HG03103 (cell line): ENCODE data around the gene SORCS1.

ENCODE experiments used
- ATAC-seq: cut with Tn5 transposase; IDR thresholded peaks from one replicate; pipeline ENCODE4 v1.9.1; 2021; ENCODE audit warnings: low read depth; ENCODE audit not compliant: unreplicated experiment

Gene SORCS1

DNA sequence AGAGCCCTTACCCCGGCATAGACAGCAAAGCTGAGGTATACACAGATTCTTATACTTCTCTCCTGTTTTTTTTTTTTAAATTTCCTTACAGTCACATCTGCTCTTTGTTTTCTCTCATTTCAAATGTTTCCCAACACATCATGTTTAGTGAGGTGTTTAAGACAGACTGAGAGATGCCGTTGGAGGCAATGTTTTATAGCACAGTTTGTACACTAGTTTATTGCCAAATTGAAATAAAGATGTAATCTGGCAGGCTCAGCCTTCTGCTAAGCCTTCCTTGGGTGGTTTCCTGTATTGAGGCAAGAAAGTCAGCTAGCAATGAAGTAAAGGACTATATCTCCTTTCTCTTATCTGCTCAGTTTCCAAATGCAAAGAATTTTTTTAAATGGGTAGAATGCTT lies 393.4 kb downstream of the SORCS1 start:
- no peak for ATAC-seq

DNA sequence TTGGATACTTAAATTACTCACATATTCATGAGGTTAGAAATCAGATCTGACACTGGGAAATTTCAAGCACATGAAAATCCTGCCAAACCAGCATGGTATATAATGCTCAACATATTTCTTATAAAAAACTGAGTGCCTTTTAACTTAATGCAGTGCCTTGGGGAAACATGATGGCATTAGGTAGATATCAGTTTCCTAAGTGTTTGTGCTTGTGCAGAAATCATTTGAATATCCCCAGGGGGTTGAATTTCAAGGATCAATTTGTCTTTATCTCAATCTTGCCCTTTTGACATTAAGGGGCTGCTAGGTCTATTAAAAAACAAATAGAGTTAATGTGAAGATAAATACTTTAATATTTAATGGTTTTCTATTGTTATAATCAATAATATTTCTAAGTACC lies 396.3 kb downstream of the SORCS1 start:
- no peak for ATAC-seq

GRCh38 chr10:106765928-106766327 lies 398.6 kb downstream of the SORCS1 start:
- no peak for ATAC-seq

GRCh38 chr10:106765241-106765754 lies 399.2 kb downstream of the SORCS1 start:
- ATAC-seq = no peak

GRCh38 chr10:106764360-106764759 lies 400.1 kb downstream of the SORCS1 start:
- no peak for ATAC-seq

GRCh38 chr10:106761906-106762305 lies 402.6 kb downstream of the SORCS1 start:
- ATAC-seq = no peak

- no peak for ATAC-seq
Observed at GRCh38 chr10:106757521-106757920, 407.0 kb downstream of the SORCS1 start.

GRCh38 chr10:106751091-106751490 lies 413.4 kb downstream of the SORCS1 start:
- no peak for ATAC-seq

GRCh38 chr10:106746868-106747267 lies 417.6 kb downstream of the SORCS1 start:
- no peak for ATAC-seq

DNA sequence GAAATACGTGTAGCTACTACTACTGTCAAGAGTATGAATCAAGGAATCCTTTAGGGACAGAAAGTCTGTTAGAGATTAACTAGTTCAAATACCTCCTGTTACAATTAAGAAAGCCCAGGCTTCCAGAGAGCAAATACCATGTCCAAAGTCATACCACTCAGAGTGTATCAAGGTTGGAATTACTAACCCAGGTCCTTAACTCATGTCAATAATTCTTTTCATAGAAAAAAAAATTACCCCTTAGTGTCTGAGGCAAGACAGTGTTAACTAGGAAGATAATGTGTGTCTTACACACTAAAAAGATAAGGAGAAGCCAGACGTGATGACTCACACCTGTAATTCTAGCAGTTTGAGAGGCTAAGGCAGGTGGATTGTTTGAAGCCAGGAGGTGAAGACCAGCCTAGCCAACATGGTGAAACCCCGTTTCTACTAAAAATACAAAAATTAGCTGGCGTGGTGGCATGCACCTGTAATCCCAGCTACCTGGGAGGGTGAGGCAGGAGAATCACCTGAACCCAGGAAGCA lies 423.4 kb downstream of the SORCS1 start:
- no peak for ATAC-seq

DNA sequence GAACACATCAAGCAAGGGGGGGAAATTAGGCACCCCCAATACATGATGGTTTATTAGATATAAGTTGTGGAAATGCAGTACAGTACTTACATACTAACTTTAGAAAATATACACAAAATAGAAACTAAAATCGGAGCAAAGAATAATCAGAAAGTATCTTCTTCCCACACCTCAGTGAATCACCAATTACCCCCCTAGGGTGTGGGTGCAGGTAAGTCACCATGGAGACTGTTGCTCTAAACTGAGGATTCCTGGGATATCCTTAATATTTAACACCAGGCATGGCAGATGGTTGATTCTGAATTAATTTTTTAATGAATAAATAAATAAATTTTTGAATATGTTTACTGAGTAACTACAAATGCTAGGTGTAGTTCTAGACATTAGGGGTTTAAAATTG lies 424.4 kb downstream of the SORCS1 start:
- no peak for ATAC-seq

DNA sequence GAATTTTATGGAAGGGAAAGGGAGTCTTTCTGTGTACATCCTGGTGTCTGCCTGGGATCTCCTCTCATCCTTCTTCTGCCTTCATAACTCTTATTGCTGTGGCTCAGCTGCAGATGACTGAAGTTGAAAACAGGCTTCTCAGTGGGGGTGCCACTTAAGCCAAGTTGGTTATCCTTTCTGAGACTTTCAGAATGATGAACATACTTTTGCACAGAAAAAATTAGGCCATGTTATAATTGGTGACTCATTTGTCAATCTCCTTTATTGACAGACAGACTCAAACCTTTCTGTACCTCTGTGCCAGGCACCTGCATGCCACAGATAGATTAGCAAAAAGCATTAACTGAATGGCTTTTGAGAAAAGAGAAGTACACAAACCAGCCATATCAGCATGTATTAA lies 430.3 kb downstream of the SORCS1 start:
- no peak for ATAC-seq

DNA sequence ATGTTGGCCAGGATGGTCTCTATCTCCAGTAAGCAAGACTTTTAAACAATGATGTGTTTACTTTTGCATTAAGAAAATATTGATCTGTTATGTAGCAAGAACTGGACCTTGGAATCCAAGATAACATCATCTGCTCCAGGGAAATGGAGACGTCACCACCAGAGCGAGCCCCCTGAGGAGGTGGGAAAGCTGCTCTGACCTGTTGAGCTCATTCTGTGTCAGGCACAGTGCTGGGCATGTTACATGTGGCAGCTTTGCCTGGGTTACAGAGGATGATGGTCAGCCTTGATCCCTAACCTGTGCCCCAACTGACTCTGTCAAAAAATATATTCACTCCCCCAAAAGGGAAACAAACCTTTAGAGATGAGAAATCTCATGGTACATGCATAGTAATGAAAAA lies 436.3 kb downstream of the SORCS1 start:
- no peak for ATAC-seq

- no peak for ATAC-seq
Observed at GRCh38 chr10:106727170-106727569, 437.3 kb downstream of the SORCS1 start.

DNA sequence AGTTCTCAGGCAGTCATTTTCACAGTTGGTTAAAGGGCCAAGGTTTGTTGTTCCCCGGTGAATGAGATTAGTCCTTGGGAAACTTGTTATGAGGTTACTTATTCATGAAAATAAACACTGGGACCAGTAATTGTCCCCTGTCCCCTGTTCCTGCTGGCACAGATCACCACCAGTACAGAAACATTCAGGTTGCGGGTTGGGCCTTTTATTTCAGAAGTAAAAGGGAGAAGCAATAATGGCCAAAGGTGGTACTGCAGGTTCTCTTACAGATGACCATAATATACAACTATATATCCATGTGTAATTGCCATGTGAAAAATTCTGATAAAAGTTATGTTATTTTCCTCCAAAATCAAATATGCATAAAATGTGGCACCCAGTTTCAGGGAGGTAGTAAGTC lies 442.0 kb downstream of the SORCS1 start:
- no peak for ATAC-seq

DNA sequence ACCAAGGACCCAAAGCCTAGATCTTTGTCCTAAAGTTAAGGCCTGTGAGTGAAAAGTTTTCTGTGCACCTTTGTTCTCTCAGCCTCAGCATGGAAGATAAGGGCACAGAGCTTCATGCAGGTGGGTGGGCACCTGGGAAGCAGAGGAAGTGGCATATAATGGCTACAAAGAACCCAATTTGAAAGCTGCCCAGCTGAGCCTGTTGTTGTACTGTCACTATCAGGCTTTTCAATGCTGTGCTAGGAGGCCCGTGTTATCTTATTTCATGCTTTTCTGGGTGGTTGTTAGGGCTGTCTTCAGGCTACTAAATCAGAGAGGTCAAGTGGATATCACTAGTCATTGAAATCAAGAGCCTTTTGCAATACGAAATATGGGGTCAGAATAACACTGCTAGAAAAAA lies 443.8 kb downstream of the SORCS1 start:
- no peak for ATAC-seq

GRCh38 chr10:106716381-106716780 lies 448.1 kb downstream of the SORCS1 start:
- ATAC-seq = no peak

DNA sequence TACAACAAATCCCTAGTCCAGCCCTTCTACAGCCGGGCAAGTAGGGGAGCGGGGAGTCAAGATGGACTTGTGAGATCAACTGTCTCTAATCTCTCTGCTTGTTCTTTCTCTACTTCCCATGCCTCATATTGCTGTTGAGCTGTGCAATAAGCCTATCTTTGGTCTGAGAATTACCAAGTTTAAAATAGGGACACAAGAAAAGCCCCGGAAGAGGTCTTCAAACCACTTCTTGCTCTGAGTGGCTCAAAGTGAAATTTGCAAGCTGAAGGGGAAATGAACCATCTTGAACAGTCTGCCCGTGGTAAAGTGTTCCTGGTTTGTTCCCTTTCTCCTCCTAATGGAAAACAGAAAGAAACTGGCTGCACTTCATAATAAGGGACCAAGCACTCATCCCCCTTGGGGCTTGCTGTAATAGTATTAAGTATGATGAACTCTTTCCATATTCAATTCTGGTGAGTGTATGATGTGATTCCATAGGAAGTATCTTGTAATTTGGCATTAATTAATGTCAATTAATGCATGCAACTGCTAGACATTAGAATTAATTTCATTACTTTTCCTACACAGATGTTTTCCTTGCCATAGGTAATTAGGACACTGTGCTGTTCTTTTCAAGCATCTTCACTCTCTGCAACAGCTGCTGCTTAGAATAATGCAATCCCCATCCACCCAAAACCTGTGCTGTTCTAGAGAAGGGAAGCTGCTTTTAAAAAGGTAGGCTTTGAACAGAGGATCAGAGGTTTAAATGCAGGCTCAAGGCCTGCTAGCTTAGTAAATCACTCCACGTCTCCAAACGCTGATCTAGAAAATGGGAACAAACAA lies 449.6 kb downstream of the SORCS1 start:
- ATAC-seq = no peak

DNA sequence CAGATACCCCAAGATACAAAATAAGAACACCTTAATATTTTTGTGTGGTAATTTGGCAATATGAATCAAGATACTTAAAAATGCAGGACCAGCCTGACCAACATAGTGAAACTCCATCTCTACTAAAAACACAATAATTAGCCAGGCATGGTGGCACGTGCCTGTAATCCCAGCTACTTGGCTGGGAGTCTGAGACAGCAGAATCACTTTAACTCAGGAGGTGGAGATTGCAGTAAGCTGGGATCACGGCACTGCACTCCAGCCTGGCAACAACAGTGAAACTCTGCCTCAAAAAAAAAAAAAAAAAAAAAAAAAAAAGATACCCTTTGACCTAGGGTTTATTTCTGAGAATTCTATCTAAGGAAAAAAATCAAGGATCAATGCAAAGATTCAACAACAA lies 450.7 kb downstream of the SORCS1 start:
- ATAC-seq = no peak

DNA sequence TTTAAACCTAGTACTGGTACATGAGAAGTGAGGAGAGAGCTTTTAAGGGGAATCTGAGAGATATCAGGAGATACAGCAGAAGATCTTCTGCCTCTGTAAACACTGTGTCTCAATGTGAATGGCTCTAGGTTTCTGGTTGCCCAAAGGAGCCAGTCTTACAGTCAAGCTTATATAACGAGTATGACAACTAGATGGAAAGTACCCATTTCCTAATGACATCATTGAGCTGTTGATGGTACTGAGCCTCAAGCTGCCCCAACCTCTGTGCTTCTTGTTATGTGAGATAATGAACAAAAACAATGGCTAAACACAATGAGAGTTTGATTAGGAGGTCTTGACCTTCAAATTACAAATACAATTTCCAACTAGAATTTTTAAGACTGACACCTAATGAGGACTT lies 451.5 kb downstream of the SORCS1 start:
- ATAC-seq = no peak

DNA sequence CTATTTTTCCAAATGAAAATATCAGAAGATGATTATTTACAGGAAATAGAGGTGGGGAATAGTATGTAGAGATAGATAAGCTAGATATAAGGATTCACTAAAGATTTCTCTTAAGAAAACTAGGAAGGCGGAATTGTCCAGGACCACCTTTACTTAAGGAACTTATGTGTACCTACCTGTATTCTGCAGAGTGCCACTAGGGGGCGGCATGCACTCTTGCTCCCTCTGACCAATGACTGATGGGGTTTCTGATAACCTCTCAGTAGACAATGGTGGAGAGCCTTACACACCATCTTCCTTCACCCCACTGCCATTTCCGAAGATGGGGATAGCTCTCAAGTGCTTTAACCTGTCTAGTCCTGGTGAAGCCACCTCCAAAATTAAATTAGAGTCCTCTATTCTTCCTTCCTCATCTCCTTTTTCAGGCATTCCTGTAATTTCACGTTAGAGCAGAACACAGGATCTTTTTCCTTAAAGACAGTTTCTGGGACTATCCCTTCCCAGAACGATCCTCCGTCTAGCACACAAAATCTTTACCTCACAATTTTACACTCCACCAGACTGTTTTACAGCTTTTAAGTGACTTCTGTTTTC lies 453.1 kb downstream of the SORCS1 start:
- peak; percentile 93 for ATAC-seq

DNA sequence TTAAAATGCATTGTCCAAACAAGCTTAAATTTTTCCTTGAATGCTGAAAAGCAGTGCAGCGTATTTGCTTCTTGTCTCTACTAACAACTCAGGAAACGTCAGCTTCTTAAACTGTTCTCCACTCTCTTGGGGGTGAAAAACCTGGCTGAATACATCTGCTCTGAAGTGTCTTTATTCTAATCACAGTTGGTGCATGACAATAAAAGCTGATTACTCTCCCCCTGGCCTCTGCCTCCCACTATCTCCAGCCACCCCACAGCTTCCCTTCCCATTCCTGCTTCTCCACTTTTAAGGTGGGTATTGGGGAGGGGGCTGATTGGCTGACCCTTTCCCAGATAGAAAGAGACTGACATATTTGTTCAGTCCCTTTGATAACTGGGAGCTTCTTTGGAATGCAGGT lies 456.0 kb downstream of the SORCS1 start:
- no peak for ATAC-seq
